Measurements from ENCODE around the gene CLEC16A.

Gene CLEC16A

DNA sequence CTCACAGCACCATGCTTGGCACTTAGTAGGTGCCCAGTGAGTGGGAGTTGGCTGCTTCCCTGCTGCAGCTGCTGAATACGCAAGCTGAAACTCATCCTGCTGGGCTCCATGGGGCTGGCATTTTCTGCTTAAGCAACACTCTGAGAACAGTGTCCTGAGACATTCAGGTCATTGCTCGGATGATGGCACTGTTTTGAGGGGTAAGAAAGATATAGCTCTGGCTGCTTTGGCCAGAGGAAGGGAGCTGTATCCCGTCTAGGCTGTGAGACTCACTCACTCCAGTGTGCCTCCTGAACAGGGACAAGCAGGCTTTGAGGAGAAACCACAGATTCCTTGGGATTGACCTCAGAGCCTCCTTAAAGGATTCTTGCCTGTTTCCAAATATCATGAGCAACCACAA lies 120.5 kb downstream of the CLEC16A start:
- no peak for DNase-seq

DNA sequence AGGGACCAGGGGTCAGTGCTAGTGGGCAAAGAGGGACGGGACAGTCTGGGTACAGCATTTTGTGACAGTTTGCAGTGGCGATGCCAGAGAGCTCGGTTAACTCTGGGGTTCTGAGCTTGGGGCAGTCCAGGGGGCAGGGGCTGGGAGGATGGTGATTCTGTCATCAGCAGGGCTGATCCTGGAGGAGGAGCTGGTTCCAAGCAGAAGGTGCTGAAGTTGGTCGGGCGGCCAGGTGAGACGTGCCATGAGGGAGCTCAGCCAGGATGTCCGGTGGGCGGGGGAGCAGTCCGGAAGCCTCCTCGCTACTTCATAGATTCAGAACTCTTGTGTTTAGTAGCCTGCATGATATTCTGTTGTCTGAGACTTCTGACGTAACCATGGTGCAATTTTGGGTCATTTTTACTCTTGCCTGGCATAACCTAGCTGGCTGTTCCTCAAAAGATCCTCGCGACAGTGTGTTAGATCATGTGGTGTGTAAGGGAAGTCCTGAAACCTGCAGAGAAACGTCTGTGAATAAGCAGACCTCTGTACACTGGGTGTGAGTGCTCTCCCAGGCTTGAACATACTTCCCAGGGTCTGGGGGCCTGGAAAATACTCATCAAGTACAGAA lies 122.0 kb downstream of the CLEC16A start:
- DNase-seq = no peak

DNA sequence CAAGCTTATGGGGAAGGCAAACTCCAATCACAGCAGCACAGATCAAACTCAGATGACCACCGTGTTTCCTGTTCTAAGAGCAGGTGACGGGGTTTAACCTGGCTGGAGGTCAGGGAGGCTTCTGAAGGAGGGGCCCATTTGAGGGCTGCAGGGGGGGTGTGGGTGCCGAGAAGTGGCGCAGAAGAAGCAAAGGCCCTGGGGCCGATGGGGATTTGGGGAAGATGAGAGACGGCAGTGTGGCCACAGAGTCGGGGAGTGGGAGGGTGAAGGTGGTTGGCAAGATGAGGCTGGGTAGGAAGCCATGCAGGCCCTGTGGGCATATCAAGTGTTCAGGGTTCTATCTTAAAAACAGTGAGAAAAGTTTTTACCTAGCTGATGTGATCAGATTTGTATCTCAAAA lies 122.9 kb downstream of the CLEC16A start:
- DNase-seq = no peak

DNA sequence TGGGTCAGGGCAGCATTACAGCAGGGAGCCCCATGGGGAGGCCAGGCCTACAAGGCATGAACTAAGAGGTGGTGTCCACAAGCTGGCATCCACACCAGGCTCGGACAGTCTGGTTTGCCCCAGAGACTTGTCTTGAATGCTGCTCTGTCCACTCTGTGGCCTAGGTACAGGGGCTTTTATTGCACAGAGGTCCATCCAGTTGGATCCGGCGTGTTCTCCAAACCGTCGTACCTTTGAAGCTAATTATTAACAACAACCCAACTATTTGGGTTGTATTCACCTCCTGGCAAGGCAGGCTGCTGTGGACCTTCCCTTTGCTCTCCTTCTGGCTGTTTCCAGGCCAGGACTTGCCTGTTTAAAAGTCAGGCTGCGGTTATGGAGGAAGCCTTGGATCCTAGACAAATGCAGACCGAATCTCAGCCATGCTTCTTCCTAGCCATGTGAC lies 123.4 kb downstream of the CLEC16A start:
- DNase-seq = no peak

DNA sequence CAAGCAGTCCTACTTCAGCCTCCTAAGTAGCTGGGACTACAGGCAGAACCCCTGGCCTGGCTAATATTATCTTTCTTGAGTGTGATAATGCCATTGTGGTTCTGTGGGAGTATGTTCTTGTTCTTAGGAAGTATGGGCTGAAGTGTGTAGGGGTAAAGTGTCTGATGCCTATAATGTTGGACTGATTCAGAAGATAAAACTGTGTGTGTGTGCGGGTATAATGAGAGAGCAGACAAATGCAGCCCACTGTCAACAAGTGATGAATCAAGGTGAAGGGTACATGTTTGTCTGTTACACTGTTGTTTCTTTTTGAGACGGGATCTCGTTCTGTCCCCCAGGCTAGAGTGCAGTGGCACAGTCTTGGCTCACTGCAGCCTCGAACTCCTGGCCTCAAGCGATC lies 127.5 kb downstream of the CLEC16A start:
- DNase-seq = no peak

DNA sequence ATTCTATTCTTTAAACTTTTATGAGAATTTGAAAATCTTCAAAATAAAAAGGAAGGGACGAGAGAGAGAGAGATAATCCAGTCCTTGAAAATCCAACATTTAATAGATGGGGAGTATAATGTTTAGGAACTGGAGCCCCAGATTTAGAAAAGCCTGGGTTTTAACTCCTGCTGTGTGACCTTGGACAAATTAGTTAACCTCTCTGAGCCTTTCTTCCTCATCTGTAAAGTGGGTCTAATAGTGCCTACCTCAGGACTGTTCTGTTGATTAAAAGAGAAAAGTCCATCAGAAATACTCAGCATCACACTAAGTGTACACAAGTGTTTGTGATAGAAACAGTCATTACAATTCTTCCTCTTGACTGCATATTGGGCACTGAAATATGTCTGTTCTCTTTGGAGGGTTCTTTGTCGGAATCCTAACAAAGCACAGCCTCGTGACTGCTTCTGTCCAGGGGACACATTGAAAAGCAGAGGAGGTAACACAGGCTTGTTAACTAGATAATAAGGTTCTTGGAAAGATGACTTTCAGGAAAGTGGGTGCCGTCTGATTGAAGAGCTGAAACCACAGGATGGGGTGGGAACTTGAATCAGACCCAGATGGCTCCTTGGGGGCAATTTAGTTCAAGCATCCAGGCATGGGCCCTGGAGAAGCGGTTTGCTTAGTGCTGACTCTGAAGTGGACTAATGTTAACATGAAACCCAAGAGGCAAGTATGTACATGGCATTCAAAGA lies 128.2 kb downstream of the CLEC16A start:
- DNase-seq = no peak

DNA sequence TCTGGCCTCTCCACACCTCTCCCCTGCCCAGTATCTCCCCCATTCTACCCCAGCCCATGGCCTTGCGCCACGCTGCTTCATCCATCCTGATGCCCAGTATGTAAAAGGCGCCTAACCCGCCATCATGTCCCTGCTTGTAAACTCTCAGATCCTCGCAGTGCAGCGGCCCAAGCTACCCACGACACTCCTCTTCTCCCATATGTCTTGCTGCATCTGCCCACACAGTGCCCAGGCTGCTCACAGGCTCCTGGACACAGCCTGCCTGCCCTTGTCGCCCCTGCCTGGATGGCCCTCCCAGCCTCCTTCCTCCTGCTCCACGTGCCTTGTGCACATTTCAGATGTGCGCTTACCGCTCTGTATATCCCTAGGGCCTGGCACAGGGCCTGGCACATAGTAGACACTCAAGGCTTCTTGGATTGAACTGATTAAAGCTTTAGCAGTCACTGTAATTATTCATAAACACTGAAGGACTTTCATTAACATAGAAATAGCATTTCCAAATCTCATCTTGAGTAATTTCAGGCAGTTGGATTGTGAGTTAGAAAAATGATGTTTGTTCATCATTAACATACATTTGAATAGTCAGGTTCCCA lies 129.1 kb downstream of the CLEC16A start:
- no peak for DNase-seq

DNA sequence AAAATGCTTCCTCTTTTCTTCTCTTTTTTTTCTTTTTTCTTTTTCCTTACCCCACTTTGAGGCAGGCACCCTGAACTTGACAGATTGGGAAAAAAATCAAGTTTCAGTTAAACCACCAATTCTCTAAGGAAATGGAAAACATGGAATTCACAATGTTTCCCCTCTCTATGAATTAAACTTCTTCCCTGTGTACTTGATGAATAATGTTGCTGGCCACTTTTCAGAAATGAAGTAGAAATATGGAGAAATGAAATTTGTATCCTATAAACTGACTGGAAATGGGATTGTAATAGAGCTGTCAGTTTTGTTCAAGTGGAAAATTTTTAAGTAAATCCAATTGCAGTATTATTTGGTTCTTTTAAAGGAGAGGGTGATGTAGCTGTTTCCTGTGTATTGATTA lies 129.8 kb downstream of the CLEC16A start:
- DNase-seq = no peak

DNA sequence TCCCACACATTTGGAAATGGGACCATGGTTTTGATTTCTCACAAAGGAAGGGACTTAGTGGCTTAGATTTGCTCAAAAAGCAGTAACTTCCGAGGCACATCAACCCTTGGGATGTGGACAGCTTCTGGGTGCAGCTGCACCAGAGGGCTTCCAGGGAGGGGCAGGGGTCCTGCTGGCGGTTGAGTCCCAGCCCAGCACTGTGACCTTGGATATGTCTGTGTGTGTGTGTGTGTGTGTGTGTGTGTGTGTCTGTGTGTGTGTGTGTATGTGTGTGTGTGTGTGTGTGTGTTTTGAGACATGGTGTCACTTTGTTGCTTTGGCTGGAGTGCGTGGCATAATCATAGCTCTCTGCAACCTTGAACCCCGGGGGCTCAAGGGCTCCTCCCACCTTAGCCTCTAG lies 130.8 kb downstream of the CLEC16A start:
- no peak for DNase-seq

DNA sequence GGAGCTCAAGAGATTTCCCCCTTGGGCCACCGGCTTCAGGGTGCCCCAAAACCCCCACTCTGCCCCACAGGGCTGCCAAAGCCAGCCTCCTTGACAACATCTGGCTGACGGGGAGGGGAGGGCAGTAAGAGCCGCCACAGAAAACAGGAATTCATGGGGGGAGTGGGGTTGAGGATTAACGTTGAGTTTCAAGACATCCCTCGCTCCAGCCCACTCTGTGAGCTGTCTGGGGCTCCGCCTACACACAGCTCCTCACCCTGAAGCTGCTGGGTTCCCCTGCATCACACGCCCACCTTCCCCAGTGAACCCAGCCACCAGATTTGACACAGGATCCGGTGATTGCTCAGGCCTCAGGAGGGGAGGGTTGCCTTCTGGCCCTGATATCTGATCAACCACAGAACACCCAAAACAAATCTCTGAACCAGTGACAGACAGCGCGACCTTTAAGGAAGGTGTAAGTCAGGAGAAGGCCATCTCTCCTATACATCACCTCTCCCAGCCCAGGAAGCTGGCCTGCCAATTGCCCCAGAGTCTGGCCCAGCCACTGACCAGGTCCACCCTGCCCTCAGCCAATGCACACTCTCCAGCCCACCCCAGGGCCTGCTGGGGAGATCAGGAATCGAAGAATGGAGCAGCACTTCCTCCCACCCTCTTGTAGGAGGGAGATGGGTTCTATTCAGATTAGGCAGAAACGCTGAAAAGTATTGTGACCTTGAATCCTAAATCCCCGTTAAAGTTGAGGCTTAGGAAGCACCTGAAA lies 132.1 kb downstream of the CLEC16A start:
- DNase-seq = peak; percentile 45

DNA sequence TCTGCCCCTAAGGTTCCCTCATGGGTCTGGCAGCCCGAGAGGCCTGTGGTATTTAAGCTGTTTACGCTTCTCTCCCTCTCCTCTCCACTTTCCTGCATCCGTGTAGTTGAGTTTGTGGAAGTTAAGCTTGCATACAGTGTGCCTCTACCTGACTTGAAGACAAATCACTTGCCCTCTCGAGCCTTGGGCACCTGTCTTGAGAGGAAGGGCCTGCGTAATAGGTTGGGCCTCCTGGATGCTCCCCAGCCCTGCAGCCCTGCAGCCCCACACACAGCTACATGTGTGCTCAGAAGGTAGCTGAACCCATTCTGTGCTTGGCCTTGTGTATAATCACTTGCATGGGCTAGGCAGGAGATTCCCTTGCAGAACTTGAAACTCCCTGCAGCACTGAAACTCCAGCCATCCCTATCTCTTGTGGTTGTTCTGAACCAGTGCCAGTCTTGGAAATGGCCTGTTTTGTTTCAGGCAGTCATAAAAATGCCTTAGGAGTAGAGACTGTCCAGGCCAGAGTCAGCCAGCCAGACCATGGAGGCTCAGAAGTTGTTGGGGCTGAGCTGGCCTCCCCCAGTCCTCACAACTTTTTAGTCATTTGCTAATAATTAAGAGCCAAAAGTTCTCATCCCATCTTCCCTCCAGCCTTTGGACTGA lies 134.6 kb downstream of the CLEC16A start:
- DNase-seq = no peak

DNA sequence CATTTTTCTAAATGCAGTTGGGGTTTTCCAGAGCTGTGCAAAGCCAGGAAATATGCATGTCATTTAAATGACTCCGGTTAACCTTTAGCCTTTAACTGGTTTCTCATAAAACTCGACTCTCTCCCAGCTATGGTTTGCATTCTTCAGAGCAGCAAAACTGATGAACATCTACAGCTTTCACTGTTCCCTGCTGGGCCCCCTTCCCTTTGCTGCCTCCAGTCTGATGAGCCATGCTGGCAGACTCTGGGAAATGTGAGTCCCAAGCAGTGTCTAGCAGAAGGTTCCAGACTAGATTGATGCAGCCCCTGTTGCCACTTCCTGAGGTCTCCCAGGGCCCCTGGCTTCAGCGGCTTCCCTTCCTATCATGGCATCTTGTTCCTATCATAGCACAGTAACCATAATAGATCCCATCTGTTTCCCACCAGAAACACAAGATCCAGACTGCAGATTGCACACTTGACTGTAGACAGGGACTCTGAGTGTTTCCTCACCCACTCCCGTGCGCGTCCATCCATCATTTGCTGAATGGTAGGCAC lies 135.4 kb downstream of the CLEC16A start:
- DNase-seq = no peak

DNA sequence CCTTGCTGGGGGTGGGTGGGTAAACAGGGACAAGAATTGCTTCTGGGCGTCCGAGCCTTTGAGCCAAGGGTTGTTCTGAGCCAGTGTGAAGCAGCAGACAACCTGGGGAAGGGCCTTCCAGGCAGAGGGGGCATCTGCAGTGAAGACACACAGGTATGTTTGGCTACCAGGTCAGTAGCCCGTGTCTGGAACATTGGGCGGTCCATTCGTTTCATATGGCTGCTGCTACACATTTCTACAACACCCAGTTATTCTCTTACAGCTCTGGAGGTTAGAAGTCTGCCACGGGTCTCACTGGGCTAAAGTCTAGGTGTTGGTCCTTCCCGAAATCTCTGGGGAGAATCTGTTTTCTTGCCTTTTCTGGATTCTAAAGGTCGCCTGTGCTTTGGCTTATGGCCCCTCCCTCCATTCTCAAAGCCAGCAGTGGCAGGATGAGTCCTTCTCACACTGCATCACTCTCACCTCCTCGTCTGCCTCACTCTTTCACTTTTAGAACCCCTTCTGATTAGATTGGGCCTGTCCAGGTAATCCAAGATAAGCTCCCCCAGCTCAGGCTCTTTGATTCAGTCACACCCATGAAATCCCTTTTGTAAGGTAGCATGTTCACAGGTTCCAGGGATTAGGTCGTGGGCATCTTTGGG lies 136.1 kb downstream of the CLEC16A start:
- peak; percentile 37 for DNase-seq

DNA sequence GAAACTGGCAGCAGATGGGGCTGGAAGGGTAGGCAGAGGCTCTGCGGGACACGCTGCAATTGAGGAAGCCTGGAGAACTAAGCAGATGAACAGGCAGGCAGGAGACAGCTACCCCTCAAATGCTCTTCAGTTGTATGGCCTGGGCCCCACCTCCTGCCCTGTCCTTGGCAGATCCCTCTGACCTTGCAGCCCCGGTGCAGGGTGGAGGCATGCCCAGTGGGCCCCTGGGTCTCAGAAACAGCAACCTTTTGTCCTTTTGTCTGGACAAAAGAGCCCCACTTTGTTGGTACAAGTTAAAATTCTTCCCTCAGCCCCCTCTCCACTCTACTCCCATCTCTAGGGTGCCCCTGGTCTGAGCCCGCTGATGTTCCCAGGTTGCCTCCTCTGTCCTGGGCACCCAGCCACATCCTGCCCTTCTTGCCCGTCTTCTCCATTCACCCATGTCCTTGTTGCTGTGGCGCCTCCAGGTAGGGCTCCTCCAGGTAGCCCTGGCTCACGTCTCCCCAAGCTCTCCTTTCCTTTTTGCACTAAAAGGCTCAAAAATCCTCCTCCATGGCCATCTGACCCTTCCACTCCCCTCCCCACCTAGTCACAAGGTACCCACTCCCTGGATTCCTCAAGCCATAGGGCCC lies 136.8 kb downstream of the CLEC16A start:
- DNase-seq = no peak

DNA sequence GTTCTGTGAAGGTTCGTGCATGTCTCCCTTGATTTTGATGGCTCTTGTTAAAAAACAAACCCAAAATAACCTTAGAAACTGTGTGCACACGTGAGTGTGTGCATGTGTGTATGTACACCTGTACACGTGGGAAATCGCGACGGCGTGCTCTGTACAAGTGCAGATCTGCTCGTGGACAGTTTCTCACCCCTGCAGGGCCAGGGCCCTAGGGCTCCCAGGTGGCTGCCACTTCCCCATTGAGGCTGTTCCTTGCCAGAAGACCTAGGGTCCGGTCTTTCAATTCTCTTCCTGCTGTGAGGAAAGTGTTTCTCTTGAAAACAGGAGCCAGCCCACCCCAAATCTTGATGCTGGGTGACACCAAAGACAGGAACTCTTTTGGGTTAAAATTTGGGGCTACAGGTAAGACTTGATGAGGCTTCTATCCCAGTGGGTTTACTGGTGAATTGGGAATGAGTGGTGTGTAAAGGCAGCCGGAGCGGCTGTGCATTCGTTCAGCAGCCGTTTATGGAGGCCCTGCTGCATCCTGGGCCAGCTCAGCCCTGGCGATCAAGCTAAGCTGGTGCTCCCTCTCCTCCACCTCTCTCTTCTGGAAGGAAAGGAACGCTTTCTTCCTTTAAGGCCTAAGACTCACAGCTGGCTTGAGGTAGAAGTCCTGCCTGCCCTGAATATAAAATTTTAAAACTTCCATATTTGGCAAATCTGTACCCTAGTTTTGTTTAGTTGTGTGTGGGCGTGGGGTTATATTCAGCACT lies 137.9 kb downstream of the CLEC16A start:
- no peak for DNase-seq

DNA sequence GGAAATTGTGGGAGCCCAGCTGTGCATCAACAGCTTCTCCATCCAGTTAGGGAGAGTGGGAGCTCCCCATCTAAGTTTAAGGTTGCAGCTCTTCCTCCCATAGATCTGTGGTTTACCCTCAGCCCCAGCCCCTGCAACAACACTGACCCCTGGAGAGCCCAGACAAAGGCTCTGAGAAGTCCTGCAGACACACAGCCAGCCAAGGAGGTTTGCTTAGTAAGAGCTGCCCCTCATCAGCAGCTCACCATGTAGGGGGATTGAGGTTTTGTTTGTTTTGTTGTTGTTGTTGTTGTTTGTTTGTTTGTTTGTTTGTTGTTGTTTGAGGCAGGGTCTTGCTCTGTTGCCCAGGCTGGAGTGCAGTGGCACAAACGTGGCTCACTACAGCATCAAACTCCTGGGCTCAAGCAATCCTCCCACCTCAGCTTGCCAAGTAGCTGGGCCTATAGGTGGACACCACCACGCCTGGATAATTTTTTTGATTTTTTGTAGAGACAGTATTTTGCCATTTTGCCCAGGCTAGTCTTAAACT lies 138.6 kb downstream of the CLEC16A start:
- DNase-seq = no peak

DNA sequence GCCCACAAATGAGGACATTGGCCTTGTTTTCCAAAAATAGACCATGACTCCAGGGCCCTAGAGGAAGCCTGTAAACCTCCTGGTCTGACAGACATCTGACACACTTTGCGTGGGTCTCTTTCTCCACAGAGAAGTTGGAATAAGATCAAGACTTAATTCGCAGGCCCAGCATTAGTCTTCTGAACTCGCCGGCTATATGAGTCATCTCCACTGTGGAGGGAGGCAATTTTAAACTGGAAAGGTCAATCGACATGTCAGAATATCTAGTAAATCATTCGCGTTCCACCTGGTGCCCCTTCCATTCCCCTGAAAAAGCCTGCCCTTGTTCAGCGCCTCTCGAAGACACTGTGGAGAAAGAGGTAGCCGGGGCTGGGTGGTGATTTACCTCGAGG lies 140.1 kb downstream of the CLEC16A start:
- no peak for DNase-seq

DNA sequence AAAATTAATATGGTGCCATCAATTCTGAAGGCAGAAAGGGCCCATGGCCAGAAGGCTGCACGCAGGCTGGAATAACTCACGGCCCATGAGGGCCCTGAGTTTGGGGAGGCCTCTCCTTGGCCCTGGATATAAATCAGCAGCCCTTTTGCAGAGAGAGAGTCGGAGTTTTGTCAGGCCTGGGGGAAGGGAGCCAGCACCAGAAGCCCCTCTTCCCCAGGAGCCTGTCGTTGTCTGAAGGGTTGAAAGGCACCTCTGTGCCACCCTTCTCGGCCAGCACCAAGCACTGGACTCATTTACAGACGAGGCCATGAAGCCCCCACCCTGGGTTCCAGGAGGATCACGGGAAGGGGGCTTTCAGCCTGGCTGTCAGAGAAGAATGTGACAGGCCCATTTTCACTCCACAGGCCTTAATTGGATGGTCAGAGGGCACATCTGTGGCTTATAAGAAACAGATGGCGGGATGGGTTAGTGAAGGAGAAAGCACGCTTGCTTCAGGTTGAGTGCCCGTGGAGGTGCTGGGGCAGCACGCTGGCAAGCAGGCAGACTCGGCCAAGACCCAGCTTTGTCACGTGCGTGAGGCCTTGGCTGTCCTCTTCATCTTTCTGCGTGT lies 140.6 kb downstream of the CLEC16A start:
- peak; percentile 87 for DNase-seq

DNA sequence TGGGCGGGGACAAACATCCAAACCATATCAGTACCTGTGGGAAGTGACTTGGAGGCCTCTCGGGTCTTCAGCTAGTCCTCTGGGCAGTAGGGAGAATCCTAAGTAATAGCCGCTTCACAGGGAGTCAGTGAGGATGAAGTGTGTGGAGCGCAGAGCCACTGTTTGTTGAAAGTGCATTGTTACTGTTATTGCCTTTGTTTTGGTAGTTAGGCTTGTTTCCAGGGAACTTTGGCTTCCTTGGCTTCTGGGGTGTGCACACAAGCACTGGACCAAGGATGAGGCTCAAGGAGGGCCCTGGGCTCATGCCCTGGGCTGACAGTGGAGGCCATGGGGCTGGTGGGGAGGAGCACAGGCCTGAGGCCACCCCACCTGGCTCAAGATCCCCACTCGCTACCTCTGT lies 141.6 kb downstream of the CLEC16A start:
- DNase-seq = no peak

DNA sequence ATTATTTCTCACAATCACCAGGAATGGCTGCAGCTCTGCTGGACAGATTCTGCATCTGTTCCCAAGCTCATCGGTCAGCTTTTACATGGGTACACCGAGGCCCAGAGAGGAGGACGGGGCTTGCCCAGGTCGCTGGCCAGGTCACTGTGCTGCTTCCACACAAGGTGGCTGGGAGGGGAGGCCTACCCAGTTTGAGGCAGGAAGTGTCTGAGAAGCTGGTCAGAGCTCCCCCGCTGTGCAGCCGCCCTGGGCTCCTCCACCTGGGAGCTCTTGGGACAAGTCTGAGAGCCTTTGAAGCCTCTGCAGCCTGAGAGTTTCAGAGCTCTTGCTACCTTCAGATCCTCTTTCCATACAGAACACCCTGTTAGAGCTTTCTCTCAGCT lies 143.3 kb downstream of the CLEC16A start:
- DNase-seq = no peak

Data from NCI-H82 (cell line).